Hepatocyte (in vitro differentiated cells): Measurements from ENCODE around the gene MYL7.

ENCODE experiments used
- EZH2 ChIP-seq: fragments of 200-600 bp; sonication (generic); IDR thresholded peaks from 2 replicates; pipeline ENCODE4 v1.6.1; 2016; ENCODE audit warnings: antibody characterized with exemption, mild to moderate bottlenecking, borderline replicate concordance
- EZH2phosphoT487 ChIP-seq: fragments of 200-600 bp; sonication (generic); IDR thresholded peaks from one replicate; pipeline ENCODE4 v1.6.1; 2018; ENCODE audit warnings: antibody characterized with exemption, mild to moderate bottlenecking, low read depth, moderate library complexity; ENCODE audit not compliant: unreplicated experiment, severe bottlenecking
- TF ChIP-seq, protein P1 (sequence below): fragments of 200-600 bp; sonication (generic); IDR thresholded peaks from 2 replicates; pipeline ENCODE4 v1.5.1; 2016; ENCODE audit warnings: antibody characterized with exemption, mild to moderate bottlenecking; ENCODE audit not compliant: poor library complexity

DNA sequence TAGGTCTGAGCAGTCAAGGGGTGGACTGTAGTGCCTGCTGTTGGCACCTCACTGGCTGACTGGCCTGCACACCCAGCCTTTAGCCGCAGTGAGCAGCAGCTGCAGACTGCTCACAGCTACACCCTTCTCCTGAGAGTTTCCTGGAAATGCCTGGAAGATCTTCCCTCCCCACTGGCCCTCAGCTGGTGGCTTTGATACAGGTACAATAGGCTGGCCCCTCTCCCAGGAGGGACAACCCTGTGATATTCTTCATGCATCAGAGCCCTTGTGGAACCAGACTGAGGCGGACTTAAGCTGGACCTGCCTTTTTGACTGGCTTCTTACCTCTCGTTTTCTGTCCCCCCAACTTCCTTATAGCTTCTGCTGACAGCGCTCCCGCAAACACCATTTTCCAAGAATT lies 41.7 kb upstream of the MYL7 start:
- TF ChIP-seq, protein P1, sequence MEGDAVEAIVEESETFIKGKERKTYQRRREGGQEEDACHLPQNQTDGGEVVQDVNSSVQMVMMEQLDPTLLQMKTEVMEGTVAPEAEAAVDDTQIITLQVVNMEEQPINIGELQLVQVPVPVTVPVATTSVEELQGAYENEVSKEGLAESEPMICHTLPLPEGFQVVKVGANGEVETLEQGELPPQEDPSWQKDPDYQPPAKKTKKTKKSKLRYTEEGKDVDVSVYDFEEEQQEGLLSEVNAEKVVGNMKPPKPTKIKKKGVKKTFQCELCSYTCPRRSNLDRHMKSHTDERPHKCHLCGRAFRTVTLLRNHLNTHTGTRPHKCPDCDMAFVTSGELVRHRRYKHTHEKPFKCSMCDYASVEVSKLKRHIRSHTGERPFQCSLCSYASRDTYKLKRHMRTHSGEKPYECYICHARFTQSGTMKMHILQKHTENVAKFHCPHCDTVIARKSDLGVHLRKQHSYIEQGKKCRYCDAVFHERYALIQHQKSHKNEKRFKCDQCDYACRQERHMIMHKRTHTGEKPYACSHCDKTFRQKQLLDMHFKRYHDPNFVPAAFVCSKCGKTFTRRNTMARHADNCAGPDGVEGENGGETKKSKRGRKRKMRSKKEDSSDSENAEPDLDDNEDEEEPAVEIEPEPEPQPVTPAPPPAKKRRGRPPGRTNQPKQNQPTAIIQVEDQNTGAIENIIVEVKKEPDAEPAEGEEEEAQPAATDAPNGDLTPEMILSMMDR, result no peak
- TF ChIP-seq EZH2 (no peak), EZH2phosphoT487 (no peak)
